Kidney (tissue), 14 donors: Measurements from ENCODE around the gene AGBL1. TPM values are rescaled to one million over a fixed set of nuclear protein-coding genes. Genes with fewer than 3 reads are reported as not detected.

Experiments
- DNase-seq, 5 donors: peaks; one replicate each; pipeline ENCODE4 v3.0.0-alpha.2; 2013 to 2020
- FAIRE-seq: peaks from 2 replicates; lab custom pipeline; 2012; peaks lifted over from hg19 to GRCh38; lab: Jason Lieb, UNC
- H3K27ac ChIP-seq, 2 donors: one replicate each; pipeline ENCODE4 v1.7.0; 2013; ENCODE audit warnings: low read depth in 2 of 2, low read length in 2 of 2, inconsistent platforms in 1 of 2
- H3K27me3 ChIP-seq: one replicate; pipeline ENCODE4 v1.7.1; 2013; ENCODE audit warnings: low read length, inconsistent platforms; ENCODE audit not compliant: control insufficient read depth, insufficient read depth
- H3K36me3 ChIP-seq, 3 donors: one replicate each; pipeline versions ENCODE4 v1.7.0 to v1.7.1; 2013; ENCODE audit warnings: low read length in 3 of 3, control low read depth in 1 of 3, inconsistent platforms in 1 of 3; ENCODE audit not compliant: insufficient read depth in 3 of 3, control insufficient read depth in 2 of 3
- H3K4me1 ChIP-seq, 3 donors: one replicate each; pipeline versions ENCODE4 v1.7.0 to v1.7.1; 2013; ENCODE audit warnings: low read length in 3 of 3, inconsistent platforms in 1 of 3, low read depth in 1 of 3; ENCODE audit not compliant: control insufficient read depth in 2 of 3, insufficient read depth in 2 of 3
- H3K4me3 ChIP-seq, 3 donors: one replicate each; pipeline versions ENCODE4 v1.7.0 to v1.8.1; 2013; ENCODE audit warnings: low read length in 3 of 3, control low read depth in 1 of 3, inconsistent platforms in 1 of 3
- H3K9ac ChIP-seq, 3 donors: one replicate each; pipeline versions ENCODE4 v1.7.0 to v1.7.1; 2013; ENCODE audit warnings: low read length in 3 of 3, control low read depth in 1 of 3, inconsistent platforms in 1 of 3
- H3K9me3 ChIP-seq, 3 donors: one replicate each; pipeline versions ENCODE4 v1.7.0 to v1.7.1; 2013; ENCODE audit warnings: low read length in 3 of 3, control low read depth in 1 of 3, inconsistent platforms in 1 of 3; ENCODE audit not compliant: control insufficient read depth in 2 of 3, insufficient read depth in 1 of 3
- CTCF ChIP-seq: IDR thresholded peaks from 3 replicates; pipeline ENCODE4 v1.5.1; 2012; ENCODE audit warnings: mild to moderate bottlenecking, moderate library complexity, borderline replicate concordance; ENCODE audit not compliant: insufficient read depth; ENCODE audit errors: extremely low read depth
- intact Hi-C: fragments of 100-400 bp; cut with DNase I; formaldehyde crosslinking; loops from one replicate; pipeline ENCODE4 v1.11.1; 2022
- polyA plus RNA-seq: library from polyadenylated mRNA; stranded (reverse); fragments of 350-450 nt; fragmentation: Illumina TruSeq; extraction: RNeasy Lipid Tissue Mini Kit (QIAGEN cat#74804); gene quantifications from one replicate; pipeline ENCODE4 v1.2.3, GENCODE V29; 2014; ENCODE audit warnings: low read depth, low replicate concordance; ENCODE audit not compliant: insufficient read depth
- total RNA-seq: library from RNA; stranded (reverse); fragmentation: NEBNext Ultra II Directional; extraction: Animal tissue kit (Norgen Biotek cat#: 25700); gene quantifications from one replicate; pipeline ENCODE4 v1.2.1, GENCODE V29; 2021
- donor health status: control.
- donor health status: control.
- donor health status: control.
- donor health status: control.
- donor health status: control.
- donor health status: DM: yes; HTN: yes; CAD: no.
- donor health status: Normal renal cell carcinoma (clear cell type).

The AGBL1 gene
- total and polyA plus RNA-seq, 2 donors from 2014 or later, result not detected

DNA sequence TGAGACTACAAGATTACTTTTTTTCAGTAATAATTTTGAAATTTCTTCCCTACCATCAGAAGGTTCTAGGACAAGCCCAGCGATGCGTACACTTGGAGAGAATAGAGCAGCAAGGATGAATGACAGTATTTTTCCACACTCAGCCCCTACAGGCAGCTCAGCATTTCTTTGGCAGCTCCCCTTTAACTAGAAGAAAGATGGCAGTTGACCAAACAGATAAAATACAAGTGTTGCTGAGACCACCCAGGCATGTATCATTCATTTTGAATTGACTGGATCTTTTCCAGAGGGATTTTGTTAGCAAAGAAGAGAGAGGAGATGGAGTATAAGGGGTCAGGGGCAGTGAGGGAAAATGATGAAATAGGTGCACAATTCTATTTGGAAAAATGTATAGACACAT lies 761.3 kb downstream of the AGBL1 start:
- DNase-seq, result no peak

GRCh38 chr15:86842199-86842598 lies 762.5 kb downstream of the AGBL1 start:
- no peak overlapping the region for H3K9ac ChIP-seq

More for the DNA sequence above, 761.3 kb downstream of the AGBL1 start:
- Histone ChIP-seq H3K27me3 (no peaks in the 10 kb centered on the region), H3K27ac (no peak overlapping the region), H3K4me3 (no peak overlapping the region), H3K9me3 (no peaks in the 10 kb centered on the region), H3K36me3 (no peaks in the 10 kb centered on the region), H3K9ac (no peak overlapping the region), H3K4me1 (no peaks in the 10 kb centered on the region)
- intact Hi-C loops, result no loop called here
- FAIRE-seq, result no peak
- TF ChIP-seq CTCF, result no peak

GRCh38 chr15:86846036-86846435 lies 766.4 kb downstream of the AGBL1 start:
- DNase-seq (no peak), FAIRE-seq (no peak)
- H3K4me1 ChIP-seq, result no peaks in the 10 kb centered on the region
- H3K4me3 ChIP-seq, result no peak overlapping the region
- H3K9me3 ChIP-seq, result no peaks in the 10 kb centered on the region
- H3K27me3 ChIP-seq, result no peaks in the 10 kb centered on the region
- H3K27ac ChIP-seq, result no peak overlapping the region
- intact Hi-C loops, result no loop called here
- TF ChIP-seq CTCF, result no peak
- no peaks in the 10 kb centered on the region for H3K36me3 ChIP-seq
- H3K9ac ChIP-seq, result no peak overlapping the region

More at GRCh38 chr15:86842199-86842598, 762.5 kb downstream of the AGBL1 start:
- Histone ChIP-seq H3K9me3 (no peaks in the 10 kb centered on the region), H3K4me3 (no peak overlapping the region), H3K4me1 (no peaks in the 10 kb centered on the region), H3K36me3 (no peaks in the 10 kb centered on the region), H3K27ac (no peak overlapping the region), H3K27me3 (no peaks in the 10 kb centered on the region)
- TF ChIP-seq CTCF, result no peak
- DNase-seq (no peak), FAIRE-seq (no peak)
- intact Hi-C loops, result no loop called here

- Histone ChIP-seq H3K36me3 (no peaks in the 10 kb centered on the region), H3K27ac (no peak overlapping the region), H3K9ac (no peak overlapping the region), H3K4me3 (no peak overlapping the region), H3K9me3 (no peaks in the 10 kb centered on the region), H3K27me3 (no peaks in the 10 kb centered on the region), H3K4me1 (no peaks in the 10 kb centered on the region)
- DNase-seq (no peak), FAIRE-seq (no peak)
- intact Hi-C loops, result no loop called here
- no peak for TF ChIP-seq CTCF
These were observed 769.5 kb downstream of the AGBL1 start for GRCh38 chr15:86849136-86849535.
